Prostate gland (tissue), 2 donors: Measurements from ENCODE around the gene ZSWIM1.

Experiments
- CTCF ChIP-seq, 4 experiments: fragments of 200-600 bp in 2 of 4; fragments of 450-650 bp in 2 of 4; sonication (generic) in 2 of 4; IDR thresholded peaks; 1 replicate in 3 of 4; 2 replicates in 1 of 4; pipeline ENCODE4 v1.5.1; 2016 to 2019; ENCODE audit warnings: antibody characterized with exemption in 4 of 4, mild to moderate bottlenecking in 2 of 4, moderate library complexity in 2 of 4
- POLR2A ChIP-seq: fragments of 450-650 bp; IDR thresholded peaks from one replicate; pipeline ENCODE4 v1.6.1; 2016; ENCODE audit warnings: antibody characterized with exemption, mild to moderate bottlenecking

DNA sequence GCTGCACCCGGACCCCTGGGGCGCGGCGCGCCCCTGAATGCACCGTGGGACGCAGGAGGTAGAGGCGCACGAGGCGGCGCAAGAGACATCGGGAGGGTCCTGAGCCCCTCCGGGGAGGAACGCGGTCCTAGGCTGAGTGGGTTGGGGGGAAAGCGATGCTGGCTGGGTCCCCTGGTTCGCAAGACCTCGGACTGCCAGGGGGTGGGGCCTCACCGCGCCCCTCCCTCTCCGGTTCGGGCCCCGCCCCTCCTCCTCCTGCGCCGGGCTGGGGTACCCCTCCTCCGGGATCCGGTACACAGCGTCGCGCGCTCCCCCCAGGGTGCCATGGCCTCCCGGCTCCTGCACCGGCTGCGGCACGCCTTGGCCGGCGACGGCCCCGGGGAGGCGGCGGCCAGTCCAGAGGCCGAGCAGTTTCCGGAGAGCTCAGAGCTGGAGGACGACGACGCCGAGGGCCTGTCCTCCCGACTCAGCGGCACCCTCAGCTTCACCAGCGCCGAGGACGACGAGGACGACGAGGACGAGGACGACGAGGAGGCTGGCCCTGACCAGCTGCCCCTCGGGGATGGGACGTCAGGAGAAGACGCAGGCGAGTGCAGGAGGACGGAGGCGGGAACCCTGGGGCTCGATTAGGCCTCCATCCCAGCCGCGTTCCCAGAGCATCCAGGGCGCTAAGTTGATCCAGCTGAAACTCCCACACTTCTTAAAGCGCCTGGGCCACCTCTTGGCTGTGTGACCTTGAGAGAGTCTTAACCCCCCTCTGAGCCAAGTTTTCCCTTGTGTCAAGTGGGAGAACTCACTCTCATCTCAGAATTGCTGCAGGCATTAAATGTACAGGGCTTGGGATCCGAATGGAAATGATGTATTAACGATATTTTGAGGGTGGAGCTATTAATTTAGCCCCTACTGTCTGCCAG lies 46.9 kb upstream of the ZSWIM1 start:
- TF ChIP-seq POLR2A (no peak), CTCF (IDR thresholded peaks at IDR 0.05) (no peak)
